DOHH2 (cell line): Measurements from ENCODE around the gene PTPRK.

Experiments used
- H3F3A ChIP-seq: fragments of 200-600 bp; sonication (generic), shearing (Covaris generic); 2 replicates; pipeline ENCODE4 v1.6.0; 2016; ENCODE audit warnings: antibody characterized with exemption, mild to moderate bottlenecking; ENCODE audit not compliant: control insufficient read depth, insufficient read depth
- H3K27ac ChIP-seq: fragments of 200-600 bp; sonication (generic); 2 replicates; pipeline ENCODE4 v1.5.1; 2014; ENCODE audit warnings: low read depth, mild to moderate bottlenecking, low read length, moderate library complexity
- H3K27me3 ChIP-seq: fragments of 200-600 bp; sonication (generic); 2 replicates; pipeline ENCODE4 v1.6.1; 2014; ENCODE audit warnings: mild to moderate bottlenecking, low read length, mixed read lengths; ENCODE audit not compliant: control insufficient read depth
- H3K36me3 ChIP-seq: fragments of 200-600 bp; sonication (generic); 2 replicates; pipeline ENCODE4 v1.6.1; 2014; ENCODE audit warnings: mild to moderate bottlenecking, low read length, moderate library complexity, mixed read lengths; ENCODE audit not compliant: control insufficient read depth
- H3K4me1 ChIP-seq: fragments of 200-600 bp; sonication (generic); 2 replicates; pipeline ENCODE4 v1.6.1; 2014; ENCODE audit warnings: mild to moderate bottlenecking, low read length, mixed read lengths; ENCODE audit not compliant: control insufficient read depth
- H3K4me2 ChIP-seq: fragments of 200-600 bp; sonication (generic); 2 replicates; pipeline ENCODE4 v1.6.0; 2014; ENCODE audit warnings: mild to moderate bottlenecking, low read length, moderate library complexity
- H3K4me3 ChIP-seq: fragments of 200-600 bp; sonication (generic); 2 replicates; pipeline ENCODE4 v1.5.1; 2014; ENCODE audit warnings: mild to moderate bottlenecking, low read length, mixed read lengths
- H3K79me2 ChIP-seq: fragments of 200-600 bp; sonication (generic); 2 replicates; pipeline ENCODE4 v1.6.1; 2014; ENCODE audit warnings: mild to moderate bottlenecking, low read length, mixed read lengths; ENCODE audit not compliant: control insufficient read depth
- H3K9me2 ChIP-seq: fragments of 200-600 bp; sonication (generic); replicated peaks from 2 replicates; pipeline ENCODE4 v1.6.1; 2014; ENCODE audit warnings: mild to moderate bottlenecking, low read length, mixed read lengths; ENCODE audit not compliant: control insufficient read depth
- H3K9me3 ChIP-seq: fragments of 200-600 bp; sonication (generic); 2 replicates; pipeline ENCODE4 v1.6.1; 2014; ENCODE audit warnings: antibody characterized with exemption, low read length, mixed read lengths; ENCODE audit not compliant: control insufficient read depth, insufficient read depth
- H4K20me1 ChIP-seq: fragments of 200-600 bp; sonication (generic); 2 replicates; pipeline ENCODE4 v1.6.0; 2014; ENCODE audit warnings: low read depth, mild to moderate bottlenecking, antibody characterized with exemption, low read length, moderate library complexity; ENCODE audit not compliant: control insufficient read depth, insufficient read depth
- CTCF ChIP-seq: fragments of 200-600 bp; sonication (generic); IDR thresholded peaks from one replicate; pipeline ENCODE4 v1.5.1; 2014; ENCODE audit warnings: antibody characterized with exemption, mild to moderate bottlenecking, low read depth, low read length; ENCODE audit not compliant: poor library complexity, severe bottlenecking
- EZH2phosphoT487 ChIP-seq: fragments of 200-600 bp; sonication (generic); IDR thresholded peaks from 2 replicates; pipeline ENCODE4 v1.6.1; 2017; ENCODE audit warnings: borderline replicate concordance, mild to moderate bottlenecking, antibody characterized with exemption, low read length, moderate library complexity, mixed read lengths

The PTPRK gene

GRCh38 chr6:127924031-127924430, 596.4 kb downstream of the PTPRK start:
- Histone ChIP-seq H3K27me3 (no peaks in the 10 kb centered on the region), H3K27ac (no peak overlapping the region), H3K4me2 (no peak overlapping the region), H3K9me3 (no peaks in the 10 kb centered on the region), H3K4me3 (no peak overlapping the region), H3K9me2 (no peaks in the 10 kb centered on the region), H3K4me1 (no peaks in the 10 kb centered on the region), H4K20me1 (no peaks in the 10 kb centered on the region), H3F3A (no peaks in the 10 kb centered on the region), H3K79me2 (no peaks in the 10 kb centered on the region), H3K36me3 (no peaks in the 10 kb centered on the region)
- TF ChIP-seq EZH2phosphoT487 (no peak), CTCF (no peak)

GRCh38 chr6:127923135-127923534, 597.3 kb downstream of the PTPRK start:
- Histone ChIP-seq H4K20me1 (no peaks in the 10 kb centered on the region), H3K4me2 (no peak overlapping the region), H3K27ac (no peak overlapping the region), H3K4me1 (no peaks in the 10 kb centered on the region), H3K36me3 (no peaks in the 10 kb centered on the region), H3F3A (no peaks in the 10 kb centered on the region), H3K27me3 (no peaks in the 10 kb centered on the region), H3K9me2 (no peaks in the 10 kb centered on the region), H3K4me3 (no peak overlapping the region), H3K79me2 (no peaks in the 10 kb centered on the region), H3K9me3 (no peaks in the 10 kb centered on the region)
- no peak for TF ChIP-seq CTCF
- no peak for TF ChIP-seq EZH2phosphoT487

- Histone ChIP-seq H4K20me1 (no peaks in the 10 kb centered on the region), H3K27me3 (no peaks in the 10 kb centered on the region), H3K36me3 (no peaks in the 10 kb centered on the region), H3K9me2 (no peaks in the 10 kb centered on the region), H3K4me1 (no peaks in the 10 kb centered on the region), H3F3A (no peaks in the 10 kb centered on the region), H3K4me2 (no peak overlapping the region), H3K4me3 (no peak overlapping the region), H3K27ac (no peak overlapping the region), H3K9me3 (no peaks in the 10 kb centered on the region), H3K79me2 (no peaks in the 10 kb centered on the region)
- no peak for TF ChIP-seq CTCF
These were observed 598.4 kb downstream of the PTPRK start for GRCh38 chr6:127921982-127922381.

GRCh38 chr6:127920804-127921203, 599.6 kb downstream of the PTPRK start:
- Histone ChIP-seq H3F3A (no peaks in the 10 kb centered on the region), H3K27ac (no peak overlapping the region), H3K4me1 (no peaks in the 10 kb centered on the region), H4K20me1 (no peaks in the 10 kb centered on the region), H3K36me3 (no peaks in the 10 kb centered on the region), H3K4me3 (no peak overlapping the region), H3K9me3 (no peaks in the 10 kb centered on the region), H3K27me3 (no peaks in the 10 kb centered on the region), H3K79me2 (no peaks in the 10 kb centered on the region), H3K4me2 (no peak overlapping the region), H3K9me2 (no peaks in the 10 kb centered on the region)
- TF ChIP-seq CTCF (no peak), EZH2phosphoT487 (no peak)
